PC-3 (cell line): ENCODE results near the gene SNCAIP. TPM values are rescaled to one million over a fixed set of nuclear protein-coding genes. Genes with fewer than 3 reads are reported as not detected.

Experiments used
- ATAC-seq: fragments of 200-7000 bp; cut with Tn5 transposase; 2 replicates; pipeline ENCODE4 v1.9.1; 2020; ENCODE audit warnings: mild to moderate bottlenecking, moderate library complexity
- BruUV-seq: library from RNA; stranded (reverse); fragments of 400-500 nt; replicated peaks from 2 replicates; lab custom pipeline; 2021; lab: Mats Ljungman, UMichigan
- CTCF ChIA-PET: fragments of 300-600 bp; sonication (Branson Sonifier 250); formaldehyde crosslinking; loops from one replicate; lab custom pipeline; 2022; ENCODE audit warnings: antibody characterized with exemption; lab: Charles Lee
- POLR2A ChIA-PET: fragments of 300-600 bp; sonication (Branson Sonifier 250); formaldehyde crosslinking; loops from one replicate; lab custom pipeline; 2022; ENCODE audit warnings: antibody characterized with exemption; ENCODE audit not compliant: unreplicated experiment; lab: Charles Lee
- DNase-seq: peaks from one replicate; pipeline ENCODE4 v3.0.0-alpha.2; 2015
- H2AFZ ChIP-seq: fragments of 300-600 bp; sonication (generic); 2 replicates; pipeline ENCODE4 v1.6.0; 2016; ENCODE audit warnings: antibody characterized with exemption, low read length
- H3F3A ChIP-seq: fragments of 300-600 bp; sonication (generic); one replicate; pipeline ENCODE4 v1.6.0; 2017; ENCODE audit warnings: antibody characterized with exemption, low read length, control low read depth, mild to moderate bottlenecking; ENCODE audit not compliant: unreplicated experiment
- H3K27ac ChIP-seq: fragments of 300-600 bp; sonication (generic); 2 replicates; pipeline ENCODE4 v1.5.1; 2016; ENCODE audit warnings: mild to moderate bottlenecking, low read length
- H3K27me3 ChIP-seq: fragments of 300-600 bp; sonication (generic); 2 replicates; pipeline ENCODE4 v1.6.1; 2016; ENCODE audit warnings: low read length, mixed read lengths
- H3K36me3 ChIP-seq: fragments of 300-600 bp; sonication (generic); 2 replicates; pipeline ENCODE4 v1.6.1; 2016; ENCODE audit warnings: low read depth, mixed run types, low read length, mixed read lengths
- H3K4me1 ChIP-seq: fragments of 300-600 bp; sonication (generic); 2 replicates; pipeline ENCODE4 v1.5.1; 2016; ENCODE audit warnings: low read length; ENCODE audit not compliant: insufficient read depth
- H3K4me2 ChIP-seq: fragments of 300-600 bp; sonication (generic); 2 replicates; pipeline ENCODE4 v1.6.0; 2016; ENCODE audit warnings: low read length
- H3K4me3 ChIP-seq: fragments of 300-600 bp; sonication (generic); 2 replicates; pipeline ENCODE4 v1.5.1; 2016; ENCODE audit warnings: mild to moderate bottlenecking, low read length, mixed read lengths
- H3K79me2 ChIP-seq: fragments of 300-600 bp; sonication (generic); 2 replicates; pipeline ENCODE4 v1.6.1; 2017; ENCODE audit warnings: low read length, mixed read lengths
- H3K9ac ChIP-seq: fragments of 300-600 bp; sonication (generic); 2 replicates; pipeline ENCODE4 v1.6.0; 2016; ENCODE audit warnings: mild to moderate bottlenecking, low read length
- H3K9me2 ChIP-seq: fragments of 300-600 bp; sonication (generic); replicated peaks from 2 replicates; pipeline ENCODE4 v1.6.1; 2016; ENCODE audit warnings: mixed run types, low read length, mixed read lengths
- H3K9me3 ChIP-seq: fragments of 300-600 bp; sonication (generic); 2 replicates; pipeline ENCODE4 v1.6.1; 2016; ENCODE audit warnings: low read length, mixed read lengths
- H4K20me1 ChIP-seq: fragments of 300-600 bp; sonication (generic); 2 replicates; pipeline ENCODE4 v1.6.1; 2016; ENCODE audit warnings: low read length, mixed read lengths
- EZH2 ChIP-seq: fragments of 300-600 bp; sonication (generic); IDR thresholded peaks from one replicate; pipeline ENCODE4 v1.6.1; 2017; ENCODE audit warnings: antibody characterized with exemption, mild to moderate bottlenecking, low read length; ENCODE audit not compliant: unreplicated experiment
- EZH2phosphoT487 ChIP-seq: fragments of 300-600 bp; sonication (generic); IDR thresholded peaks from 2 replicates; pipeline ENCODE4 v1.6.1; 2018; ENCODE audit warnings: mild to moderate bottlenecking, antibody characterized with exemption, low read length, borderline replicate concordance
- intact Hi-C: fragments of 100-400 bp; cut with micrococcal nuclease; formaldehyde crosslinking; loops from 2 replicates; pipeline ENCODE4 v1.9.0; 2023
- total RNA-seq: library from RNA; depleted of rRNA; stranded (reverse); fragments of >200 nt; gene quantifications from 2 replicates; pipeline ENCODE4 v1.2.3, GENCODE V29; 2014
- TF ChIP-seq, protein P1 (sequence below): fragments of 300-600 bp; sonication (generic); conservative IDR thresholded peaks from 2 replicates; pipeline ENCODE4 v1.5.1; 2017; ENCODE audit warnings: antibody characterized with exemption, low read depth, mild to moderate bottlenecking, low read length

SNCAIP gene
- total RNA-seq, 1 experiment from 2014 or later = not detected

DNA sequence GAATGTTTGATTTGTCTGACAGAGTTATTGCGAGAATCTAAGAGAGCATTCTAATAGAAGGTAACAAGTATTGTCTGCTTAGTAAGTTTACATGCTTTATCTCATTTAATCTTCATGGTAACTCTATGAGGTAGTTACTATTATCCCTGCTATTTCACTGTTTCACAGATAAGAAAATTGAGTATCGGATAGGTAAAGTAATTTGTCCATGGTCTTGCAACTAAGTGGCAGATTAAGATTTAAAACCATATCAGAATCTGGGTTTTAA is 118.2 kb downstream of the SNCAIP start:
- Histone ChIP-seq H3K36me3 (no peaks in the 10 kb centered on the region), H3K9me3 (no peaks in the 10 kb centered on the region), H3K27ac (no peak overlapping the region), H2AFZ (no peak overlapping the region), H3K79me2 (no peaks in the 10 kb centered on the region), H3F3A (no peaks in the 10 kb centered on the region), H3K9ac (no peak overlapping the region), H3K4me1 (peaks cover 5% of the 10 kb centered on the region; the same call in 1 of the 2 replicates), H3K4me3 (no peak overlapping the region), H3K4me2 (no peak overlapping the region), H3K27me3 (no peaks in the 10 kb centered on the region), H4K20me1 (no peaks in the 10 kb centered on the region), H3K9me2 (no peaks in the 10 kb centered on the region)
- DNase-seq (no peak), ATAC-seq (no peak)
- ChIA-PET POLR2A (no interaction called here), CTCF (no interaction called here)
- no TSS peak for BruUV-seq
- TF ChIP-seq, protein P1, sequence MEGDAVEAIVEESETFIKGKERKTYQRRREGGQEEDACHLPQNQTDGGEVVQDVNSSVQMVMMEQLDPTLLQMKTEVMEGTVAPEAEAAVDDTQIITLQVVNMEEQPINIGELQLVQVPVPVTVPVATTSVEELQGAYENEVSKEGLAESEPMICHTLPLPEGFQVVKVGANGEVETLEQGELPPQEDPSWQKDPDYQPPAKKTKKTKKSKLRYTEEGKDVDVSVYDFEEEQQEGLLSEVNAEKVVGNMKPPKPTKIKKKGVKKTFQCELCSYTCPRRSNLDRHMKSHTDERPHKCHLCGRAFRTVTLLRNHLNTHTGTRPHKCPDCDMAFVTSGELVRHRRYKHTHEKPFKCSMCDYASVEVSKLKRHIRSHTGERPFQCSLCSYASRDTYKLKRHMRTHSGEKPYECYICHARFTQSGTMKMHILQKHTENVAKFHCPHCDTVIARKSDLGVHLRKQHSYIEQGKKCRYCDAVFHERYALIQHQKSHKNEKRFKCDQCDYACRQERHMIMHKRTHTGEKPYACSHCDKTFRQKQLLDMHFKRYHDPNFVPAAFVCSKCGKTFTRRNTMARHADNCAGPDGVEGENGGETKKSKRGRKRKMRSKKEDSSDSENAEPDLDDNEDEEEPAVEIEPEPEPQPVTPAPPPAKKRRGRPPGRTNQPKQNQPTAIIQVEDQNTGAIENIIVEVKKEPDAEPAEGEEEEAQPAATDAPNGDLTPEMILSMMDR = no peak
- TF ChIP-seq EZH2 (no peak), EZH2phosphoT487 (no peak)
- intact Hi-C loops = no loop called here

DNA sequence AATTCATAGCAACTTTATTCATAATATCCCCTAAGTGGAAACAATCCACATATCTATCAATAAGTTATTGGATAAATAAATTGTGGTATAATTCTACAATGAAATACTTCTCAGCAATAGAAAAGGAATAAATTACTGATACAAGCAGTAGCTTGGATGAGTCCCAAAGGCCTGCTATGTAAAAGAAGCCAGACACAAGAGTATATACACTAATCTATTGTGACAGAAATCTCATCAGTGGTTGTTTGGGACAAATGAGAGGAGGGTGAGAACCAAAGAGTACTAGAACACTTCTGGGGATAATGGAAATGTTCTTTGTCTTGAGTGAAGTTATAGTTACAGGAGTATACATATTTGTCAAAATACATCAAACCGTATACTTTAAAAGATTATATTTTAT is 119.3 kb downstream of the SNCAIP start:
- H4K20me1 ChIP-seq = no peaks in the 10 kb centered on the region
- H3K9ac ChIP-seq = no peak overlapping the region
- intact Hi-C loops = no loop called here
- DNase-seq = no peak
- no peaks in the 10 kb centered on the region for H3F3A ChIP-seq
- no peaks in the 10 kb centered on the region for H3K9me2 ChIP-seq
- H3K4me1 ChIP-seq = peaks cover 5% of the 10 kb centered on the region; the same call in 1 of the 2 replicates
- H2AFZ ChIP-seq = no peak overlapping the region
- no peak for ATAC-seq
- no peaks in the 10 kb centered on the region for H3K27me3 ChIP-seq
- ChIA-PET CTCF (no interaction called here), POLR2A (no interaction called here)
- TF ChIP-seq, protein P1 = no peak
- no peak for TF ChIP-seq EZH2phosphoT487
- no peak for TF ChIP-seq EZH2
- no peaks in the 10 kb centered on the region for H3K36me3 ChIP-seq
- no peaks in the 10 kb centered on the region for H3K9me3 ChIP-seq
- no peak overlapping the region for H3K4me2 ChIP-seq
- H3K79me2 ChIP-seq = no peaks in the 10 kb centered on the region
- no peak overlapping the region for H3K27ac ChIP-seq
- no TSS peak for BruUV-seq
- H3K4me3 ChIP-seq = no peak overlapping the region

DNA sequence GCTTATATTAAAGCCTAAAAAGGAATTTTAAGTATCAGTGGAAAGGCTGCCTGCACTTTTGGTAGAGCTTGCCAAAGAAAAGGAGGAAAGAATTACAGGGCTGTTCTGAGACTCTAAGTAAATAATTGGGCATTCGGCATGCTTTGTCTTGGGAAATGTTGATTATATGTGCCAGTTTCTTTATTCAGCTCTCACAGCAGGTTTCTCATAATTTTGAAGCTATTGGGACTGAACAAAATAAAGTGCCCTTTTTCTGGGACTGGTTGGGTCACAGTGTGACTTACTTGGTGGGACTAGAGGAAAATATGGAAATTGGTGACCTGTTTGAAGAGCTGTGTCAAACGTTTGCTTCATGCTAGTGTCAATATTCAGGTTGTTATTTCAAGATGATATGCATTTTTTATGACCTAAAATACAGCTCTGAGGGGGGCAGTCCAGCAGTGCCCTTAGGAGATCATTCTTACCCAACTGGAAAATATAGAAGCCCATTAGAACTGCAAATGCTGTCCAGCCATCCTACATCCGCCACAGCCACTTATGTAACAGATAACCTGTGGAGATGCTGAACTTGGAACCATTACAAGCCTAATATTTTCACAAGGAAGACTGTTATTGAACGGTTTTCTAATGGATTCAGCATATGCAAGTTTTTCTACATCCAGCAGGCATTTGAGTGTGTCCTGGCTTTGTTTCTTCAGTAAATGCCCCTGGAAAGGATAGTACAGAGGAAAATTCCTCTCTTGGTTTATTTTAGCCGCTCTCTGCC is 122.4 kb downstream of the SNCAIP start:
- no TSS peak for BruUV-seq
- H3K79me2 ChIP-seq = no peaks in the 10 kb centered on the region
- ChIA-PET CTCF (no interaction called here), POLR2A (no interaction called here)
- H3F3A ChIP-seq = no peaks in the 10 kb centered on the region
- TF ChIP-seq, protein P1 = no peak
- no peak for TF ChIP-seq EZH2
- TF ChIP-seq EZH2phosphoT487 = no peak
- H3K27ac ChIP-seq = no peak overlapping the region
- H4K20me1 ChIP-seq = no peaks in the 10 kb centered on the region
- no peaks in the 10 kb centered on the region for H3K9me3 ChIP-seq
- no peak overlapping the region for H2AFZ ChIP-seq
- no peaks in the 10 kb centered on the region for H3K9me2 ChIP-seq
- no peaks in the 10 kb centered on the region for H3K36me3 ChIP-seq
- H3K4me1 ChIP-seq = peaks cover 5% of the 10 kb centered on the region; the same call in 1 of the 2 replicates
- H3K4me3 ChIP-seq = no peak overlapping the region
- H3K4me2 ChIP-seq = no peak overlapping the region
- ATAC-seq = no peak
- H3K27me3 ChIP-seq = peaks cover 8% of the 10 kb centered on the region; the same call in 1 of the 2 replicates
- no peak for DNase-seq
- H3K9ac ChIP-seq = no peak overlapping the region
- intact Hi-C loops = no loop called here
